Subcutaneous abdominal adipose tissue (tissue), 5 donors: Measurements from ENCODE around the gene SAFB.

Experiments
- H3K27ac ChIP-seq: one replicate; pipeline ENCODE4 v1.7.0; 2013; ENCODE audit warnings: low read depth, mild to moderate bottlenecking, inconsistent platforms, low read length, moderate library complexity
- H3K27me3 ChIP-seq, 5 donors: one replicate each; pipeline ENCODE4 v1.7.0; 2013; ENCODE audit warnings: low read length in 5 of 5, inconsistent platforms in 1 of 5; ENCODE audit not compliant: control insufficient read depth in 5 of 5, insufficient read depth in 4 of 5
- H3K36me3 ChIP-seq, 5 donors: one replicate each; pipeline ENCODE4 v1.7.0; 2013; ENCODE audit warnings: low read length in 5 of 5; ENCODE audit not compliant: control insufficient read depth in 5 of 5, insufficient read depth in 5 of 5
- H3K4me1 ChIP-seq, 5 donors: one replicate each; pipeline ENCODE4 v1.7.0; 2013; ENCODE audit warnings: low read length in 5 of 5, mild to moderate bottlenecking in 3 of 5, moderate library complexity in 1 of 5; ENCODE audit not compliant: control insufficient read depth in 5 of 5, insufficient read depth in 5 of 5
- H3K4me3 ChIP-seq, 5 donors: one replicate each; pipeline ENCODE4 v1.7.0; 2013; ENCODE audit warnings: low read length in 5 of 5, low read depth in 1 of 5
- H3K9ac ChIP-seq, 5 donors: one replicate each; pipeline ENCODE4 v1.7.0; 2013; ENCODE audit warnings: low read length in 5 of 5, mild to moderate bottlenecking in 4 of 5, moderate library complexity in 3 of 5
- H3K9me3 ChIP-seq, 5 donors: one replicate each; pipeline ENCODE4 v1.7.0; 2013; ENCODE audit warnings: low read length in 5 of 5; ENCODE audit not compliant: control insufficient read depth in 5 of 5
- donor health status: healthy.
- donor health status: healthy.
- donor health status: healthy.
- donor health status: healthy.
- donor health status: healthy.

SAFB gene

DNA sequence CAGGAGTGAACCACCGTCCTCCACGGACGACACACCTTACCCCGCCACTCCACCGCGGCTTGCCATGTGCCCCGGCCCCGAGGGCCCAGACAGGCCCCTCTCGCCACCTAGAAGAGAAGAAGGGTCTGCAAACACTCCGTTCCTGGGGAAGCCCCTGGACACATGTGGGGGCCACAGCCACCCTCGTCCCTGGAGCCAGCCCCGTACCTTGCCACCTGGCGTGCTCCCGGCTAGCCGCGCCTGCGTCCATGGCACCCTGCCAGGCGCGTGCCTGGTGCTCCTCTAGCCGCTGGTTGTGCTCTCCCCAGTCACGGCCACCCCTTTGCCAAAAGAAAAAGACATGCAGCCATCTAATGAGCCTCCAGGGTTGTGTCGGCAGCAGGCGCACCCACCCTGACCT, 35.2 kb upstream of the SAFB start:
- Histone ChIP-seq H3K27me3 (no peaks in the 10 kb centered on the region), H3K27ac (no peak overlapping the region), H3K4me3 (no peak overlapping the region), H3K36me3 (peaks cover 0 to 82% (median 67%) of the 10 kb centered on the region in 5 donors), H3K9ac (no peak overlapping the region), H3K4me1 (peaks cover 0 to 30% (median 21%) of the 10 kb centered on the region in 5 donors), H3K9me3 (no peaks in the 10 kb centered on the region)

DNA sequence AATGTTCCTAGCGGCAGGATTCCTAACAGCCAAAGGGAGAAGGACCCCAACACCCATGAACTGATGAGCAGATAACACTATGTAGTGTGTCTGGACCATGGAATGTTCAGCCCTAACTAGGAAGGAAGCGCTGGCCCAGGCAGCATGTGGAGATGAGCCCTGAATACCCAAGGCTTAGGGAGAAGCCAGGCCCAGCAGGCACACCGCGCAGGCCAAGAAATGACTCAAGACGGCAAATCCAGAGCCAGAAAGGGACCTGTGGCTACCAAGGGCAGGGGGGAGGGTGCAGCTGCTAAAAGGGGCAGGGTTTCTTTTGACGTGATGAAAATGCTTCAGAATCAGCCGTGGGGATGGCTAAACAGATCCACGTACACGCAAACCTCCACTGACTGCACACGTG, 34.4 kb upstream of the SAFB start:
- no peak overlapping the region for H3K4me3 ChIP-seq
- peak overlapping the region in 1 of 5 donors; percentile 60 for H3K9ac ChIP-seq
- no peaks in the 10 kb centered on the region for H3K27me3 ChIP-seq
- no peak overlapping the region for H3K27ac ChIP-seq
- peaks cover 0 to 87% (median 74%) of the 10 kb centered on the region in 5 donors for H3K36me3 ChIP-seq
- H3K9me3 ChIP-seq = no peaks in the 10 kb centered on the region
- H3K4me1 ChIP-seq = peaks cover 0 to 31% (median 21%) of the 10 kb centered on the region in 5 donors

DNA sequence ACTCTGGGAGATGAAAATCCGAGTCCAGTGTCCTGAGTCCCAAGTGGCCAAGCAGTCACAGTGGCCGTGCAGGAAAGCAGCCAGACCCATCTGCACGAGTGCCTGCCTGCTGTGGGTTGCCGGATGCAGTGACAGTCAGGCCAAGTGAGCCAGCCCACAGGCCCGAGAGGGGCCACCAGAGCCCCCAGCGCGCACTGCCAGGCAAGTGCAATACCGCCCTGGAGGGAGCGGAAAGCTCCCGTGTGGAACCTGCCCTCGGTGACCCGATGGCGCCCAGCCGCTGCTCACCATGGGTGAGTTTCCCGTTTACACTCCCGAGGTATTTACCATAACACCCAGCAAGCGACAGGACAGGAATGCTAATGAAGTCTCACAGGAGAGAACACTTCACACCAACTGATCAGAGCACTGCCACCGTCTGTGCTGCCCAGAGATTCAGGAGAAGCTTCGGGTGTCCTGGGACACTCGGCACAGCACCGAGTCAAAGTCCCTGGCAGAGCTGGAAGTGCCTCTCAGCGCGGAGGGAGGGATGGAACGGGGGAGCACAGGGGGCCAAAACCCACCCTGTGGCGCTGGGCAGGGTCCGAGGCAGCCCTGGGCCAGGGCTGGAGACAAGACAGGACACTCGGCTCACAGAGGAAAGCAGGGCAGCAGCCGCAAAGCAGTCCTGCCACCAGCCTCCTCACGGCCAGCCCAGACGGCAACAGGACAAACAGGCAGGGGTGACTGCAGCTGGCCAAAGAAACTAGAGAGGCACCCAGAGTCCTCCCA, 33.8 kb upstream of the SAFB start:
- H3K27me3 ChIP-seq = no peaks in the 10 kb centered on the region
- peaks cover 0 to 93% (median 81%) of the 10 kb centered on the region in 5 donors for H3K36me3 ChIP-seq
- H3K4me3 ChIP-seq = no peak overlapping the region
- H3K4me1 ChIP-seq = peaks cover 0 to 30% (median 18%) of the 10 kb centered on the region in 5 donors
- no peaks in the 10 kb centered on the region for H3K9me3 ChIP-seq
- H3K9ac ChIP-seq = no peak overlapping the region
- H3K27ac ChIP-seq = no peak overlapping the region

DNA sequence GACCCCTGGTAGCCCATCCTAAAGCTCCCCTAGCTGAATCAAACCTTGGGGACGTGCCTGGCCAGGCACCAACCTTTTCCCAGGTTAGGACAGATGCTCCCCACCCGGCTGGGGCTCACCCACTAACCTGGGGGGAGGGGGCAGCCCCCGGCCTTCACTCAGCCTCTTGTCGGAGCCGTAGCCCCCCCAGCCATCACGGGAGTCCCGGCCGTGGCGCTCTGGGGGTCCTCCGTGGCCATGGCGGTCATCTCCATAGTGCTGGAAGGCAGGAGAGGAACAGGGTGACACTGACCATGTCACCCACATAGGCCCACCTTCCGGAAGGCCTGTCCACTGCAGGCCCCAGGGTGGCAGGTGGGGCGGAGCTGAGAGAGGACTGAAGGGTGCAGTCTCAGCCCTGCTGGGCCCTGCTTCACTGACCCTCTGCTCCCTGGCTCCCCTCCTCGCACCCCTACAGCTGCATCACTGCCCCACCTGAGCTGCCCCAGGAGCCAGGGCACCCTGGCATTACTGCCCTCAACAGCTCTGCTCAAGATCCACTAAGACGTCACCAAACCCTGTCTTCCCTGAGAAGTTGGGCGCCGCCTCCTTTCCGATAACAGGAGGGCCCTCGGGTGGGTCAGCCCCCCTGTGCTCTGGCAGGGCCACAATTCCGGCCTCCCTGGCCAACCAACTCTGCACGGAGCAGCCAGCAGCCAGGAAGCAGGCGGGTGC, 32.6 kb upstream of the SAFB start:
- H3K9ac ChIP-seq = no peak overlapping the region
- H3K36me3 ChIP-seq = peaks cover 0 to 98% (median 92%) of the 10 kb centered on the region in 5 donors
- H3K27me3 ChIP-seq = no peaks in the 10 kb centered on the region
- peaks cover 0 to 27% (median 18%) of the 10 kb centered on the region in 5 donors for H3K4me1 ChIP-seq
- H3K27ac ChIP-seq = no peak overlapping the region
- no peak overlapping the region for H3K4me3 ChIP-seq
- no peaks in the 10 kb centered on the region for H3K9me3 ChIP-seq

DNA sequence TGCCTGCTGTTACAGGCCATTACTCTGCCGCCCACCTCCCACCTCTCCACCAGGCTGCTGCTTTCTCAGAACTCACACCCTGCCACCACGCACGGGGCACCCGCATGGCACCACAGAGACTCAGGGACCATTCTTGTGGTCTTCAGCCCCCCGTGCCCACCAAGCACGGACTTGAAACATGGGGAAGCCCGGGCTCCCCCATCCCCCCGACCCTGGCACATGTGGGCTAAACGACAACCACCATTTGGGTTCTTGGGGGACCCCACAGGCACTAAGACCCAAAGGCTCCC, 32.1 kb upstream of the SAFB start:
- H3K27me3 ChIP-seq = no peaks in the 10 kb centered on the region
- no peaks in the 10 kb centered on the region for H3K9me3 ChIP-seq
- H3K27ac ChIP-seq = no peak overlapping the region
- H3K36me3 ChIP-seq = peaks cover 0 to 98% (median 96%) of the 10 kb centered on the region in 5 donors
- H3K4me3 ChIP-seq = no peak overlapping the region
- peaks cover 0 to 22% (median 14%) of the 10 kb centered on the region in 5 donors for H3K4me1 ChIP-seq
- H3K9ac ChIP-seq = no peak overlapping the region

DNA sequence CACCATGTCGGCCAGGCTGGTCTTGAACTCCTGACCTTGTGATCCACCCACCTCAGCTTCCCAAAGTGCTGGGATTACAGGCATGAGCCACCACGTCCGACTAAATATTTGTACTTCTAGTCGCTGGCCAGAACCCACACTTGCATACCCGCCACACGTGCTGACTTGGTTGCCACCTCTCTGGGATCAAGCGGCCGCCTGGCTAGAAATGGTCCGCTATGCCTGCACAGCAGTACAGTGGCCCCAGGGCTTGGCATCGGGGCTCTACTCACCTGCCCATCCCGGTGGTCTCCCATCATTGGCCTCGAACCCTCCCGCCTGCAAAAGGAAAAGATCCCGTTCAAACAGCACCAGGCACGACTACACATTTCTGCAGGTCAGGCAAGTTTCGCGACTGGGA, 31.4 kb upstream of the SAFB start:
- no peaks in the 10 kb centered on the region for H3K9me3 ChIP-seq
- peaks cover 0 to 16% (median 8%) of the 10 kb centered on the region in 5 donors for H3K4me1 ChIP-seq
- peaks cover 0 to 98% (median 96%) of the 10 kb centered on the region in 5 donors for H3K36me3 ChIP-seq
- H3K9ac ChIP-seq = no peak overlapping the region
- H3K27ac ChIP-seq = no peak overlapping the region
- H3K27me3 ChIP-seq = no peaks in the 10 kb centered on the region
- no peak overlapping the region for H3K4me3 ChIP-seq

DNA sequence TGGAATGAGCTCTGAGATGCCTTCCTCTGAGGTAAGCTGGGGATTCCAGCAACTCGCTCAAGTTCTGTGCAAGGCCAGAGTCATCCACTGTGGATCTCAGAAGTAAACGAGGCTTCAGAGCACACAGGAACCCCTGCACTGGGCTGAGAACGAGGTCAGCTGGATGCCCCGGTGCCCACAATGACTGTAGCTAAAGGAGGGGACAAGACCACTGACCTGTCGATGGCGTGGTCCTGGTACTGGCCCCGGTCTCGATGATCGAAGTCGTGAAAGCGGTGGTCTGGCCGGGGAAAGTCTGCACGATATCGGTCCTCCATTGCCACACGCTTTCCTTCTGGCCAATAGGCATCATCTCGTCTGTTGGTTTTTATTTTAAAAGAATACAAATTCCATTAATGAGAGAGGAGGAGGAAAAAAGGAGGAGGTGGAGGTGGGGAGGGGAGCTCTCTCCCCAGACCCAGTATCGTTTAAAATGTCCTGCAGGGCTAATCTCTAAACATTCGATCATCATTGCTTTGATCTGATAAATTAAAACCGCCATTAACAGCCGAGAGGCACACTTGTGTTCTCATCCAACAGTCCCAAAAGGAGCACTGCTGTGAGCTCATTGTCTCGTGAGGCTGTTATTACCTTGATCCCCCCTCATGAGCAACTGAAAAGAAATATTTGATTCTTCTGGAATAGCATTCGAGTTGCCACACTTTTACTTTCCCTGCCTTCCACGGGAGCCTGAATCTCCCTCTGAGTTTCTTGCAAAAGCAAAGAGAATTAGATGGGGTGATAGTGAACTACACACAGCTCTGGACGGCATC, 30.1 kb upstream of the SAFB start:
- peaks cover 0 to 98% (median 97%) of the 10 kb centered on the region in 5 donors for H3K36me3 ChIP-seq
- no peaks in the 10 kb centered on the region for H3K27me3 ChIP-seq
- H3K9me3 ChIP-seq = no peaks in the 10 kb centered on the region
- no peak overlapping the region for H3K27ac ChIP-seq
- H3K9ac ChIP-seq = no peak overlapping the region
- peaks cover 0 to 15% (median 6%) of the 10 kb centered on the region in 5 donors for H3K4me1 ChIP-seq
- no peak overlapping the region for H3K4me3 ChIP-seq

DNA sequence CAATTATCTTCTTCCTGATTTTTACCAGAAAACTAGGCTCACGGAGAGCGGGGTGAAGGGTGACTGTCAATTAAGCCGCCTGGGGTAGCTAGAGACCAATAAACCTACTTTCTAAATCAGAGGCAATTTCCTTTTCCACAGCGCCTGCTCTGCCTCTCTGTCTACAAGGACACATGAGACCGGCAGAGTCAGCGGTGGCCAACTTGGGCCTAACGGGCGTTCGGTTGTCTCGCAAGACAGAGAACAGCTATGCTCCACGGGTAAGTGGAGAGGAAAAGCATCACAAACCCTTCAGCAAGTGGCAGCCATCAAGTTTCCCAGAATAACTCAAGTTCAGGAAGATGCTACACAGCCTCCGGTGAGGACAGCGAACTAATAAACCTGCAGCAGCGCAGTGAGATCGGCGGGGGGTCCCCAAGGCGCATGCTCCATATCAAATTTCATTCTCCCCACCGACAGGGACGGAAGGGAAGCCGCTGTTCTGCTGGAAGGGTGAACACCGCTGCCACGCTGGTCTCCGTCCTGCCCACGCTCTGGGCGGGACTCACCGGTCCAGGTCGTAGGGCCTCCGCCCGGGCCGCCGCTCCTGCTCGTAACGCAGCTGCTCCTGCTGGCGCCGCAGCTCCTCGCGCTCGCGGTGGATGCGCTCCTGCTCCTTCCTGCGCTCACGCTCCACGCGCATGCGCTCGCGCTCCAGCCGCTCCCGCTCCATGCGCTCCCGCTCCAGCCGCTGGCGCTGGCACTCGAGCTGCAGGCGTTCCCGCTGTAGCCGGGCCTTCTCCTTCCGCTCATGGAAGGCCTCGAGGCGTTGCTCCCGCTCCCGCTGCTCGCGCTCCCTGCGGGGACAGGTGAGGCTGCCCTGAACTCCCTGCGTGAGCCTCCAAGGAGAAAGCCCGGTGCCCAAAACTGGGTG, 29.3 kb upstream of the SAFB start:
- Histone ChIP-seq H3K4me3 (no peak overlapping the region), H3K9me3 (no peaks in the 10 kb centered on the region), H3K27ac (no peak overlapping the region), H3K4me1 (peaks cover 0 to 11% (median 6%) of the 10 kb centered on the region in 5 donors), H3K36me3 (peaks cover 0 to 98% (median 97%) of the 10 kb centered on the region in 5 donors), H3K27me3 (no peaks in the 10 kb centered on the region), H3K9ac (no peak overlapping the region)

DNA sequence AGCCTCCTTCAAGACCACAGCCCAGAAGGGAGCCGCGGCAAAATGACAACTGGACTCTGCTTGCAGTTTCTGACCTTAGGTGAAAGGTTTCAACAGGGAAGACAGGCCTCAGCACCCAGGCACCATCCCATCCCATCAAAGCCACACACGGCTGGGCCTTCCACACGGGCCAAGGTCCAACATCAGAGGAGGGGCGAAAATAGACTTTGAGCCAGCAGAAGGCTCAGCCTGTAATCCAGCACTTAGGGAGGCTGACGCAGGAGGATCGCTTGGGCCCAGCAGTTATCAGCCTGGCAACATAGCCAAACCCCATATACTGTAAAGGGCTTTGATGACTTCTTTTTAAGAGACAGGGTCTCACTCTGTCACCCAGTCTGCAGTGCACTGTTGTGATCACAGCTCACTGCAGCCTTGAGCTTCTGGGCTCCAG, 28.3 kb upstream of the SAFB start:
- Histone ChIP-seq H3K27ac (no peak overlapping the region), H3K4me3 (no peak overlapping the region), H3K4me1 (peaks cover 0 to 11% (median 6%) of the 10 kb centered on the region in 5 donors), H3K9ac (no peak overlapping the region), H3K9me3 (no peaks in the 10 kb centered on the region), H3K27me3 (no peaks in the 10 kb centered on the region), H3K36me3 (peaks cover 4 to 98% (median 97%) of the 10 kb centered on the region in 5 donors)
